GM19035 (cell line): ENCODE measurements around the gene COQ10A.

Experiments
- ATAC-seq: cut with Tn5 transposase; IDR thresholded peaks from one replicate; pipeline ENCODE4 v1.9.1; 2021; ENCODE audit not compliant: unreplicated experiment

Gene COQ10A

GRCh38 chr12:56308714-56309113 lies 42.0 kb downstream of the COQ10A start:
- ATAC-seq, result no peak

- ATAC-seq, result no peak
Measured at GRCh38 chr12:56311003-56311402, 44.3 kb downstream of the COQ10A start.

DNA sequence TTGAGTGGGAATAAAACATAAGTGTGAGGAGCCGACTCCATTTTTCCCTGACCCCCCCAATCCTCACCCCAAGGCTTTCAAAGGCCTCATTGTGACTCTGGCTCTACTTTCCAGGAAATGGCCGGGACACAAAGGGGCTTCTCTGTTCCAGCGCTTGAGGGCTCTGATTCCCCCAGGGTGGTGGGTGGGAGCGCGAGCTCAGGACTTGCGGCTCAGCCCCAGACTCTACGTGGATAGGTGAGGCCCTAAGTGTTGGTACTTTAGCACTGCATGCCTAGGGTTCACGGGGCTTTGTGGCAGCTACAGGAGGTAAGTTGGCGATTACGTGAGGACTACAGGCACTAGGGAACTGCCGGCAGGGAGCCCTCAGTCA lies 48.5 kb downstream of the COQ10A start:
- no peak for ATAC-seq

DNA sequence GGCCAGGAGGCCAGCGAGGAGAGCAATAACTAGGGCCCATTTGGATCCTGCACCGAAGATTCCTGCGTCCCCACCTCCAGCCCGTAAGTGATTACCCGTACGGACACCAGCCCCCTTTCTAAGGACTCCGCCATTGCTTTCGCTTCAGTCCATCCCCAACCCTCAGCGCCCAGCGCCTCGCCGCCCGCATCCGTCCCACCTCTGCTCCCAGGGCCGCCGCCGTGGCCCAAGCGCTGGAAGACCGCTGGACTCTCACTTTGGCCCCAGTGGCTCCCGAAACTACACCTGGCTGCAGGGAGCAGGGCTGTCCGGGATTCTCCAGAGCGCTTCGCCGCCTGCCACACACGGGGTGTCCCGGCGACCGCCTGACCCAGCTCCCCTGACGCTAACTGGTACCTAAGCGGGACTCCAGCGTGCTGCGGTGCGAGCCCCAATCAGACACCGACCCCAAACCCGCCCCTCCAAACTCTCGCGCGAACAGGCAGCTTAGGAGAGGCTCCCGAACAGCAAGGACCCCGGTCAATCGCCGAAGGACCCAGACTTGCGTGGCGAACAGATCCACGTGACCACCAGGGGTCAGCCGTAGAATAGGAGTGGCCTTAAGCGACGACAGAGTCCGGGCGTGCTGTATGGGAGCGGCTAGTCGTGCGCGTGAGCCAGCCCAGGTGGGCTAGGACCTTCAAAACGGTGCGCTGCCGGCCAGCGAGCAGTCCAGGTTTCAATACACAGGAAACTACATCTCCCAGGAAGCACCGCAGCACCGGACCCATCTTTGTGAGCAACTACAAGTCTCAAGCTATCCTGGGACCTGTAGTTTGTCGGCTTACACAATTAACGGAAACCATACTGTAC lies 49.1 kb downstream of the COQ10A start, which contains the start of gene CNPY2:
Gene CNPY2 (minus strand): TSS at position 367 of the 852 bp plus-strand sequence. CDS start 771 bp downstream, outside the sequence.
- ATAC-seq, result peak; percentile 88

GRCh38 chr12:56317675-56318074 lies 50.9 kb downstream of the COQ10A start:
- no peak for ATAC-seq
